Muscle of arm (tissue), 14 donors: ENCODE results near the gene ZNF189. TPM values are rescaled to one million over a fixed set of nuclear protein-coding genes. Genes with fewer than 3 reads are reported as not detected.

Experiments used
- DNase-seq: peaks from one replicate; pipeline ENCODE4 v3.0.0-alpha.2; 2013
- long read RNA-seq, 11 donors: transcript quantifications; one replicate each; lab custom pipeline, GENCODE V29; 2026
- polyA plus RNA-seq, 12 donors: library from polyadenylated mRNA; unstranded; fragments of 120-200 nt; gene quantifications; one replicate each; pipeline ENCODE4 v1.2.1, GENCODE V29; 2013; ENCODE audit not compliant: insufficient read length in 12 of 12

Gene ZNF189
- 10 to 100 TPM in 11 of 12 donors, not detected in 1; 16.5 to 25.1 (median 21.7) TPM for polyA plus RNA-seq
- long read RNA-seq, donor 1, partial matches to known transcripts: 0 of 8 reads
- long read RNA-seq, donor 1, other reads (novel, unspliced or antisense): 0 of 8 reads
- long read RNA-seq, donor 2, partial matches to known transcripts: 0 of 1 reads
- long read RNA-seq, donor 2, other reads (novel, unspliced or antisense): 0 of 1 reads
- long read RNA-seq, donor 3, partial matches to known transcripts: 0 of 4 reads
- long read RNA-seq, donor 3, other reads (novel, unspliced or antisense): 0 of 4 reads
- long read RNA-seq, donor 4, partial matches to known transcripts: 0 of 4 reads
- long read RNA-seq, donor 4, other reads (novel, unspliced or antisense): 0 of 4 reads
- long read RNA-seq, donor 5: 0 reads
- long read RNA-seq, donor 6, partial matches to known transcripts: 0 of 3 reads
- long read RNA-seq, donor 6, other reads (novel, unspliced or antisense): 0 of 3 reads
- long read RNA-seq, donor 7, partial matches to known transcripts: 0 of 3 reads
- long read RNA-seq, donor 7, other reads (novel, unspliced or antisense): 0 of 3 reads
- long read RNA-seq, donor 8, transcript ZNF189-203 (3 exons, 3,134 nt): major isoform, 6 of 10 reads
- long read RNA-seq, donor 8, partial matches to known transcripts: 0 of 10 reads
- long read RNA-seq, donor 8, other reads (novel, unspliced or antisense): 0 of 10 reads
- long read RNA-seq, donor 9, partial matches to known transcripts: 0 of 3 reads
- long read RNA-seq, donor 9, other reads (novel, unspliced or antisense): 0 of 3 reads
- long read RNA-seq, donor 10, partial matches to known transcripts: 0 of 4 reads
- long read RNA-seq, donor 10, other reads (novel, unspliced or antisense): 0 of 4 reads
- long read RNA-seq, donor 11, partial matches to known transcripts: 0 of 2 reads
- long read RNA-seq, donor 11, other reads (novel, unspliced or antisense): 0 of 2 reads

DNA sequence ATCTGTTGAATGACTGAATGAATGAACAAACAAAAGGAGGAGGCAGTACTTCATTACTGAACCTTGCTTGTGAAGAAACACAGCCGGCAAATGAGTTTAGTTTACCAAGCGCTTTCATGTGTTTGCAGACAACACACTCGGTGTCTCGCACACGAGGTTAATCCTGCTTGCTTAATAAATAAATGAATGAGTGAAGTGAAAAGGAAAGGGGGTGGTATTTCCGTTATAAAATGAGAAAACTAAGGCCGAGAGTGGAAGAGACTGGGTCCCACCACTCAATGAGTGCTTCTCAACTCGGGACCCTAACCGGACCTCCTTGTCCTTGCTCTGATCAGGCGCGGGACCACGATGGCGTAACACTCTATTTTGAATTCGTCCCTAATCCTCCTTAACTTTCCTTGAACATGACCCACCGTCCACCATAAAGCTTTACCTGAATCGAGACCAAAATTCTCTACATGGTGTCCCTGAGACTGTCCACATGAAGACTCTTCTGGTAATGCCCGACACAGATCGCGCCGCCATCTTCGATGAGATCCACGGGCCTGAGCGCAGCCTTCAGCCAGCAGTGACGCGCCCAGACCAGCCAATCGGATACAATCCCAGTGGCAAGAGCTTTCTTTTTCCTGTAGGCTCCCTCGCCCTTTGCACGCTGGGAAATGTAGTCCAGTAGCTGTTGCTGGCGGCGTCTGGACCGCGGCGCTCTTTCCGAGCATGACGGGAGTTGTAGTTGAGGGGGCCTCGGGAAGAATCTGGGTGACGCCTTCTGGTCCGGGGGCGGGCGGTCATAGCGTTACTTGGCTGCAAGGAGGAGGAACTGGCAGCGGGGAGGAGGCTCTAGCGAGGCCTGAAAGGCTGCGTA, at the start of gene ZNF189, which contains the start of gene MRPL50:
ZNF189 (plus strand) TSS at position 784 of the 862 bp plus-strand sequence. CDS start 306 bp downstream, outside the sequence.
MRPL50 (minus strand) TSS at position 551 of the 862 bp plus-strand sequence; CDS start at position 525, 26 bp downstream.
- peak; percentile 99 for DNase-seq

- no peak for DNase-seq
These were observed 48.4 kb upstream of the ZNF189 start for GRCh38 chr9:101350285-101350684.

DNA sequence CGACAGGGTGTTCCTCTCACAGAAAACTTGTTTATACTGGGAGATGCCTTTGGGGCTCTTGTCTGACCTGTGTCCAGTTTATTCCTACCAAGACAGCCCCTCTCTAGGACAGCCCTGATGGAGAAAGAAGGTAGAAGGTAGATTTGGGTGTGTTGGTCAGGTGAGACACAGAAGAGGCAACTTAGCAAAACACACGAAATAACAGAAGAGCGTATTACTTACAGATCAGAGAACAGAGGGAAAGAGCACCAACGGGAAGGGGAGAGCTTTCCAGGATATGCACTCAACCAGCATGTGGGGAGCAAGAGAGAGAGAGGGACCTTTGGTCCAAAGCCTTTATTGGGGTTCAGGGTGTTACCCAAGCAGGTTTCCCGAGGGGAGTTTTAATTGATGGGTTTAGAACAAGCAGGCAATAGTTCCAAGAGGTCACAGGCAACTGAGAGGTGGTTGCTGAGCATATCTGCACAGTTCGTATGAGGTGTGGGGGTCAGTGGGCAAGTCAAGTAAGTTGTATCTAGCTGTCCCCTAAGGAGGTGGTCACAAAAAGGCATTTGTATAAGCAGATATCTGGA, 45.7 kb upstream of the ZNF189 start:
- DNase-seq: no peak

DNA sequence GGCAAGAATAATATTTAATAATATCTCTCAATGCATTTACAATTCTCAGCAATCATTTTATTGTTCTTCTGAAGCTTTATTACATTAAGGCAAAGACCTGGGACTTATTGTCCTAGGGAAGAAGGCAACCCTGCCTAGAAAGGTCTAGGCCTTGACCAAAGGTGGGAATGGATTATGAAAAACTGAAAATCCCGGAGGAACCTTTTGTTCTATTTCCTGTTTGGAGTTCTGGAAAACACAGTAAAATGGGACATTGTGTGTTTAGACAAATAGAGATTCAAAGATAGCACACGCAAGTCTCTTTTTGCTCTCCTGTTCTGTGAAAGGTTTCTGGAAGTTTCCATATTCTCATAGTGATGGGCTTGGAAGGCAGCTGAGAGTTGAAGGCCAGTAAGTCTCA, 45.0 kb upstream of the ZNF189 start:
- no peak for DNase-seq

DNA sequence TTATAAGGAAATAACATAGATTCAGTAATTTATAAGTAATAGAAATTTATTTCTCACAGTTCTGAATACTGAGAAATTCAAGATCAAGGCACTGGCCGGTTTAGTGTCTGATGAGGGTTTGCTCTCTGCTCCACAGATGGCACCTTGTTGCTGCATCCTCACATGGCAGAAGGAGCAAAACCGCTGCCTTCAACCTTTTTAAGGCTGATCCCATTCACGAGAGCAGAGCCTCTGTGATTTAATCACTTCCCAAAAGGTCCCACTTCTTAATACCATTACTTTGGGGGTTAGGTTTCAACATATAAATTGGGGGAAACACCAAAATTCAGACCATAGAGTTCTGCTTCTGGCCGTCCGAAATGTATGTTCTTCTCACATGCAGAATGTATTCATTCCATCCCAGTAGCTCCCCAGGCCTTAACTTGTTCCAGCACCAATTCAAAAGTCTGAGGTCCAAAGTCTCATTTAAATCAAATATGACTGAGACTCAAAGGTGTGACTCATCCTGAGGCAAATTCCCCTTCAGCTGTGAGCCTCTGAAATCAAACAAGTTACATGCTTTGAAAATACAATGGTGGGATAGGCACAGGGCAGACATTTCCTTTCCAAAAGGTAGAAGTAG, 44.4 kb upstream of the ZNF189 start:
- DNase-seq: no peak

DNA sequence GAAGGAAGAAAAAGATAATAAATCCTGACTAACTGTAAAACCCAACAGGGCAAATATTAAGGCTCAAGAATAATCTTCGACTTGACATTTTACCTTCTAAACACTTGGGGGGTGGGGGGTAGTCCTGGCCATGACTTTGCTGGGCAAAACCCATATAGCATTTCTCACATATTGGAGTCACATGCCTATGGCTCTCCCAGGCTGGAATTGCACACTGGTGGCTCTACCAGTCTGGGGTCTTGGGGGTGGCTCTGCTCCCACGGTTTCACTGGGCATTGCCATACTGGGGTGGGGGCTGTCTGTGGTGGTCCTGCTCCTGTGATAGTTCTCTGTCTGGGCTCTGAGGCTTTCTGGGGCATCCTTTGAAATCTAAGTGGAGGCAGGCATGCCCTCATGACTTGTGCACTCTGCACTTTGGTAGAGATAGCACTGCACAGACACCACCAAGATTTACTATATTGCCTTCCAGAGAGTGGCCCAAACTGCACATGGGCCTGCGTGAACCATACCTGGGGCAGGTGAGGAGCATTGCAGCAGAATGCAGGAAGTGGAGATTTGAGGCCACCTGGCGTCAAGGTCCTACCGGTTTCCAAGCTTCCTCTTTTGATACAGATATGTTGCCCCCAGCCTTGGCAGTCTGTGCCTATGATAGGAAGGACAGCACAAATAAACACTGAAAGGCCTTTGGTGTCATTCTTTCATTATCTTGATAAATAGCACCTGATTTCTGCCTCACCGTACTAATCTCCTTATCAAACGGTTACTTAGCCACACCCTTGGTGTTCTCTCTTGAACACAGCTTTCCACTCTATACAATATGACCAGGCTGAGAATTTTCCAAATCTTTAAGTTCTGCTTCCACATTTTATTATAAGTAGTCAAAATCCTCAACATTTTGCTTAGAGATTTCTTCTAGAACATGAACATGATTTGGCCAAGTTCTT, 43.6 kb upstream of the ZNF189 start:
- no peak for DNase-seq

DNA sequence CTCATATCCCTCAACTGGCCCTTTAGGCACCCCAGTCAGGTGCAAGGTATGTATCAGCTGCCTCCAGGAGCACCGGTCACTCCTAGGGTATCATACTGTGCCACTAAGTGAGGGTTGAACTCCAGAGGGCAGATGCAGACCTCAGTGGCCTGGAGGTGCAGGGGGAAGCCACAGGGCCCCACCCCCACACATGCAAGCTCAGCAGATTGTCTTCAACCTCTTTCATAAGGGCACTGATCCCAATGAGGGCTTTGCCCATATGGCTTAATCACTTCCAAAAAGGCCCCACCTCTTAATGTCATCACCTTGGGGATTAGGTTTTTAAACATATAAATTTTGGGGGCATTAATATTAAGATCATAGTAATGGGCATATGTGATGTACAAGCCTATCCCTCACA, 42.0 kb upstream of the ZNF189 start:
- no peak for DNase-seq

DNA sequence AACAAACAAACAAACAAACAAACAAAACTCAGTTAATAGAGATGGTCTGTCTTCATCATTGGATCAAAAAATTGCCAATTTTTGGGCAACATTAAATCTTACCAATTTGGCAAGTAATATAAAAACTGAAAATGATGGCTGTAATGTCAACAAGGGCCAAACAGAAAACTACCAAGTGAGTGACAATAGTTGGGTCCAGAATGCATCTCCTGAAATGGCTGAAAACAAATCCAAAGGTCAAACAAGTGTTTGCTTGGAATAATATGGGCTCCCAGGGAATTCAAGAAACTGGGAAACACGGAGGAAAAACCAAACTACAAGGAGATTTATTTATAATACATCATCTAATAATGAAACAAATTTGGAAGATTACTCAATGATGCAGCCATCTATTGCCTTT, 39.0 kb upstream of the ZNF189 start:
- no peak for DNase-seq

DNA sequence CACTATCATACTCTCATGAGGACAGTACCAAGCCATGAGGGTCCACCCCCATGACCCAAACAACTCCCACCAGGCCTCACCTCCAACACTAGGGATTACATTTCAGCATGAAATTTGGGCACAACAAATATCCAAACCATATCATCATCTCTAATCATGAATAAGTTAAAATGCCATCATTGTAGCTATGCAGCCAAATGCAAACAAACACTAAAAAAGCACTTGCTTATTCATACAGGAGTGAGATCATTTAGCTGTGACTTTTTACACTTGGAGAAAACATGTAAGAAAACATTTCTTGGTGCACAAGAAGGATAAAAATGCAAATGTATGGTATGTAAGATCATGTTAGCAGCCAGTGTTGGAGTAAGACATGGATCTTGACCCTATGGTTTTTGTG, 38.0 kb upstream of the ZNF189 start:
- DNase-seq: no peak

GRCh38 chr9:101362450-101362849, 36.2 kb upstream of the ZNF189 start:
- no peak for DNase-seq

- DNase-seq: no peak
These were observed 33.5 kb upstream of the ZNF189 start for GRCh38 chr9:101365181-101365580.

- no peak for DNase-seq
These were observed 32.5 kb upstream of the ZNF189 start for GRCh38 chr9:101366038-101366756.

DNA sequence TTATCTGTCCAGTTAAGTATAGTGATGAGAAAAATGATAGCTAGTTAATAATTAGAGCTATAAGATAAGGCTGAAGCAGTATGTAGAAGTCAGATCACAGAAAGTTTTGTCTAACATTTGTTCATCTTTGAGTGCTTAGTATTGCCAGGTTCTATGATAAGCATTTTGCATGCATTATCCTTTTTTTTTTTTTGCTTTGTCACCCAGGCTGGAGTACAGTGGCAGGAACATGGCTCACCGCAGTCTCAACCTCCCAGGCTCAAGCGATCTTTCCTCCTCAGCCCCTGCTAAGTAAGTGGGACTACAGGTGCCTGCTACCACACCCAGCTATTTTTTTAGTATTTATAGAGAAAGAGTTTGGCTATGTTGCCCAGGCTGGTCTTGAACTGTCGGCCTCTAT, 31.3 kb upstream of the ZNF189 start:
- DNase-seq: no peak

DNA sequence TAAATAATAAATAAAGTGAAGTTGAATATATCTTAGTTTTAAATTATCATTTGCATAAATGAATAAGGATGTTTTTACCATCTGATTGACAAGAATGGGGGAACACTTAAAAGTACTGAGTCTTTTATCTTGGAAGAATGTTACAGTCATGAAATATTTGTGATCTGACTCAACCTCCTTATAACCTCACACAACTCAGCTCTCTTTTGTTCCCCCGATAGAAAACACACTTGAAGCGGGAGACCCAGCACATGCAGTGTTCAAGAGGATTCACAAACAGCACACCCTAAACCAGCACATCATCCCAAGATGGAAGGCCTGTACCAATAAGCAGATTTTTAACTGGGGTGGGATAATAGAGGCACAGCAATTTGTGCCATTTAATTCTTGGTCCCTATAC, 29.4 kb upstream of the ZNF189 start:
- DNase-seq: no peak

GRCh38 chr9:101369884-101370531, 28.6 kb upstream of the ZNF189 start:
- DNase-seq: no peak

DNA sequence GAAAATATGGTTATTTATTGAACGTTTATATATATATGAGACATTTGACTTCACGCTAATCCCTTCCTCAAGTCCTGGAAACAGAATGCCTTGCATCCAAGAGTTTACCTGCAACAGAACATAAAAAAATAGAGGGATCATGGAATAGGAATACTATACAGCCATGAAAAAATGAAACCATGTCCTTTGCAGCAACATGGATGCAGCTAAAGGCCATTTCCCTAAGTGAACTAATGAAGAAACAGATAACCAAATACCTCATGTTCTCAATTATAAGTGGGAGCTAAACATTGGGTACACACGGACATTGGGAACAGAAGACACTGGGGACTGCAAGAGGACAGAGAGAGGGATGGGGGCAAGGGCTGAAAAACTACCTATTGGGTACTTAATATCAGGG, 26.8 kb upstream of the ZNF189 start:
- DNase-seq: no peak

- DNase-seq: no peak
These were observed 26.1 kb upstream of the ZNF189 start for GRCh38 chr9:101372327-101373118.
